ENCODE data around the gene SPAM1.
"Not testable (repeated sequence)": the region's sequence is repeated elsewhere in the genome, so short reads cannot be mapped to it uniquely, and the experiment has no call there.

The SPAM1 gene

GRCh38 chr7:123924941-123925340, at the start of gene SPAM1:
TSS of gene SPAM1 (plus strand) at chr7:123925241. CDS start at chr7:123953571, 28,330 bp downstream.
- no peak for DNase-seq

- no peak for DNase-seq
Observed at GRCh38 chr7:123876557-123877256, 48.3 kb upstream of the SPAM1 start.

- DNase-seq: no peak
Observed at GRCh38 chr7:123879628-123880027, 45.4 kb upstream of the SPAM1 start.

GRCh38 chr7:123881300-123881699, 43.7 kb upstream of the SPAM1 start:
- DNase-seq: no peak

- no peak for DNase-seq
Observed at GRCh38 chr7:123883154-123883553, 41.9 kb upstream of the SPAM1 start.

GRCh38 chr7:123888192-123888591, 36.8 kb upstream of the SPAM1 start:
- no peak for DNase-seq

- DNase-seq: not testable (repeated sequence)
Observed at GRCh38 chr7:123894753-123895152, 30.3 kb upstream of the SPAM1 start.

- no peak for DNase-seq
Observed at GRCh38 chr7:123901101-123901500, 23.9 kb upstream of the SPAM1 start.

- DNase-seq: no peak
Observed at GRCh38 chr7:123905714-123906113, 19.3 kb upstream of the SPAM1 start.

GRCh38 chr7:123916240-123916724, 8.8 kb upstream of the SPAM1 start:
- peak; percentile 10 for DNase-seq

GRCh38 chr7:123917878-123918277, 7.2 kb upstream of the SPAM1 start:
- no peak for DNase-seq

- DNase-seq: no peak
Observed at GRCh38 chr7:123918309-123918708, 6.7 kb upstream of the SPAM1 start.

- DNase-seq: no peak
Observed at GRCh38 chr7:123923599-123923998, 1.4 kb upstream of the SPAM1 start.

GRCh38 chr7:123929107-123929506, 4.1 kb downstream of the SPAM1 start:
- no peak for DNase-seq

GRCh38 chr7:123929655-123930054, 4.6 kb downstream of the SPAM1 start:
- DNase-seq: no peak

- DNase-seq: no peak
Observed at GRCh38 chr7:123935436-123936381, 10.7 kb downstream of the SPAM1 start.

GRCh38 chr7:123936388-123936787, 11.3 kb downstream of the SPAM1 start:
- no peak for DNase-seq

- no peak for DNase-seq
Observed at GRCh38 chr7:123939784-123940183, 14.7 kb downstream of the SPAM1 start.

- no peak for DNase-seq
Observed at GRCh38 chr7:123941391-123942180, 16.5 kb downstream of the SPAM1 start.

GRCh38 chr7:123944395-123944794, 19.4 kb downstream of the SPAM1 start:
- DNase-seq: no peak

- DNase-seq: no peak
Observed at GRCh38 chr7:123945938-123946337, 20.9 kb downstream of the SPAM1 start.

GRCh38 chr7:123948136-123948535, 23.1 kb downstream of the SPAM1 start:
- DNase-seq: no peak

GRCh38 chr7:123958186-123958703, 33.2 kb downstream of the SPAM1 start:
- DNase-seq: no peak

Data from NCI-H146 (cell line).